Type B pancreatic cell (in vitro differentiated cells): ENCODE data around the gene NANS. TPM values are rescaled to one million over a fixed set of nuclear protein-coding genes. Genes with fewer than 3 reads are reported as not detected.
A peak's percentile ranks its signal among the peaks of the same experiment; 100 is the strongest.
"Not testable (repeated sequence)": the region's sequence is repeated elsewhere in the genome, so short reads cannot be mapped to it uniquely, and the experiment has no call there.

Experiments used
- DNase-seq: peaks from one replicate; pipeline ENCODE4 v3.0.0; 2021; ENCODE audit warnings: mixed read lengths; ENCODE audit not compliant: unreplicated experiment; ENCODE audit errors: extremely low spot score
- H3K27ac Mint-ChIP-seq: 2 replicates; pipeline ENCODE4 v1.8.0; 2021; ENCODE audit warnings: mild to moderate bottlenecking, mixed read lengths
- H3K27me3 Mint-ChIP-seq: 2 replicates; pipeline ENCODE4 v1.8.0; 2021; ENCODE audit warnings: mixed read lengths
- H3K36me3 Mint-ChIP-seq: 2 replicates; pipeline ENCODE4 v1.8.0; 2021; ENCODE audit warnings: mixed read lengths
- H3K4me1 Mint-ChIP-seq: one replicate; pipeline ENCODE4 v1.8.0; 2021; ENCODE audit warnings: mixed read lengths; ENCODE audit not compliant: unreplicated experiment
- H3K4me3 Mint-ChIP-seq: 2 replicates; pipeline ENCODE4 v1.8.0; 2021; ENCODE audit warnings: mild to moderate bottlenecking, mixed read lengths
- H3K9me3 Mint-ChIP-seq: 2 replicates; pipeline ENCODE4 v1.8.0; 2021; ENCODE audit warnings: mixed read lengths
- total RNA-seq: library from RNA; stranded (reverse); gene quantifications from 2 replicates; pipeline ENCODE4 v1.2.1, GENCODE V29; 2021; ENCODE audit warnings: low replicate concordance
- TF ChIP-seq, protein P1 (sequence below): fragments of 200-600 bp; sonication (generic); conservative IDR thresholded peaks from 2 replicates; pipeline ENCODE4 v1.5.0; 2021; ENCODE audit warnings: antibody characterized with exemption, mild to moderate bottlenecking

NANS gene
- total RNA-seq, 1 donor from 2014 or later: 44.6 TPM

DNA sequence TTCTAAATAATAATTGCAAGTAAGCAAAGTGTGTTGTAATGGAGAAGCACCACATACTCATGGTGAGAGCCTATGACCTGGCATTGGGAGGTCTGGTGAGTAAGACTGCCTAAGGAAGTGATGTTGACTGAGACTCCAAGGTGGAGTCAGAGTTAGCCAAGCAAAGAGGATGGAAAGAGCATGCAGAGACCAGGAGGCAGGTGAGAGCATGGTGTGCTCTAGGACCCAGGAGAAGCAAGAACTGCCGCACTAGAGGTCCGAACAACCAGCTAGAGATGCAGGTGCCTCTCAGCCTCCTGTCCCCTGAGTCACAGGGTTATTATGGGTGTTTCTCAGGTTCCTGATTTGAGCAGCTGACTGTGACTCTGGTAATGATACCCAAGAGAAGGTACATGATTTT lies 46.1 kb upstream of the NANS start:
- H3K27me3 Mint-ChIP-seq: no peaks in the 10 kb centered on the region
- H3K4me1 Mint-ChIP-seq: no peaks in the 10 kb centered on the region
- TF ChIP-seq, protein P1, sequence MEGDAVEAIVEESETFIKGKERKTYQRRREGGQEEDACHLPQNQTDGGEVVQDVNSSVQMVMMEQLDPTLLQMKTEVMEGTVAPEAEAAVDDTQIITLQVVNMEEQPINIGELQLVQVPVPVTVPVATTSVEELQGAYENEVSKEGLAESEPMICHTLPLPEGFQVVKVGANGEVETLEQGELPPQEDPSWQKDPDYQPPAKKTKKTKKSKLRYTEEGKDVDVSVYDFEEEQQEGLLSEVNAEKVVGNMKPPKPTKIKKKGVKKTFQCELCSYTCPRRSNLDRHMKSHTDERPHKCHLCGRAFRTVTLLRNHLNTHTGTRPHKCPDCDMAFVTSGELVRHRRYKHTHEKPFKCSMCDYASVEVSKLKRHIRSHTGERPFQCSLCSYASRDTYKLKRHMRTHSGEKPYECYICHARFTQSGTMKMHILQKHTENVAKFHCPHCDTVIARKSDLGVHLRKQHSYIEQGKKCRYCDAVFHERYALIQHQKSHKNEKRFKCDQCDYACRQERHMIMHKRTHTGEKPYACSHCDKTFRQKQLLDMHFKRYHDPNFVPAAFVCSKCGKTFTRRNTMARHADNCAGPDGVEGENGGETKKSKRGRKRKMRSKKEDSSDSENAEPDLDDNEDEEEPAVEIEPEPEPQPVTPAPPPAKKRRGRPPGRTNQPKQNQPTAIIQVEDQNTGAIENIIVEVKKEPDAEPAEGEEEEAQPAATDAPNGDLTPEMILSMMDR: no peak
- H3K4me3 Mint-ChIP-seq: no peak overlapping the region
- no peak overlapping the region for H3K27ac Mint-ChIP-seq
- peak; percentile 16 for DNase-seq
- H3K36me3 Mint-ChIP-seq: peaks cover 35% of the 10 kb centered on the region
- H3K9me3 Mint-ChIP-seq: no peaks in the 10 kb centered on the region

DNA sequence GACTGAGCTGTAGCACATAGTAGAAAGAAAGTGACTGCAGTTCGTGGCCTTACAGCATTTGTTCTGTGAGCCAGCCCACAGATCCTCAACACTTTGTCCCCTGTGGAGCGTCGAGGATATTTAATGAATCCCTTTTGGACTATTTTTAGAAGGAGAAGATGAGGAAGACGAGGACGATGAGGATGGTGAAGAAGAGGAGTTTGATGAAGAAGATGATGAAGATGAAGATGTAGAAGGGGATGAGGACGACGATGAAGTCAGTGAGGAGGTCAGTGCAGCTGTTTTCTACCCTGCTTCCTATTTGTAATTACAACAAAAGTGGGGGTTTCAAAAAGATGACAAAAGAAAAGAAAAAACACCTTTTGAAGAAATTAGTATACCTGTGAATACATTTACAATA lies 45.4 kb upstream of the NANS start:
- H3K4me1 Mint-ChIP-seq: no peaks in the 10 kb centered on the region
- no peak for DNase-seq
- peaks cover 41% of the 10 kb centered on the region for H3K36me3 Mint-ChIP-seq
- TF ChIP-seq, protein P1: no peak
- no peaks in the 10 kb centered on the region for H3K27me3 Mint-ChIP-seq
- H3K27ac Mint-ChIP-seq: no peak overlapping the region
- no peak overlapping the region for H3K4me3 Mint-ChIP-seq
- no peaks in the 10 kb centered on the region for H3K9me3 Mint-ChIP-seq

DNA sequence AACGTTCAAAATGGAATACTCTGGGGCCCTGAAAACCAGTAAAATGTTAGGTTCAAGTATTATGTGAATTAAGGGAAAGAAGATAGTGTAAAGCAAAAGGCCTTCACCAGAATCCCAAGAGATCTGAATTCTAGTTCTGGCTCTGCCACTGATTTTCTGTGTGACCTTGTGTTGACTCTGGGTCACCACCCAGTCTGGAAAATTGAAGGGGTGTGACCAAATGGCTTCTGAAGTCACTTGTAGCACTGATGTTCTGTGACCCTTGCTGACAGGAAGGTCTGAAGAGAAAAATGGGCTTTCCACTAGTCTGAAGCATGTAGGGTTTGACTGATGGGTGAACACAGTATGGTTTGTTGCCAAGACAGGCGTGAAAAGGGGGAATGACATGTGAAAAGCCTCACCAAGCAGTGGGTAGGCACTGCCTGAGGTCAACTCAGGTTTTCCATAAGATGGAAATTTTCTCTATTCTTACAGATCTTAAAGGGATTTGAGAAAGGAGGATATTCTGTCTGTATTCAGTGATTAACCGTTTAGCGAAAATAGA lies 40.3 kb upstream of the NANS start:
- Mint-ChIP-seq H3K36me3 (peaks cover 34% of the 10 kb centered on the region), H3K4me3 (no peak overlapping the region), H3K27ac (no peak overlapping the region), H3K27me3 (no peaks in the 10 kb centered on the region), H3K9me3 (no peaks in the 10 kb centered on the region), H3K4me1 (no peaks in the 10 kb centered on the region)
- DNase-seq: peak; percentile 22
- TF ChIP-seq, protein P1: no peak

DNA sequence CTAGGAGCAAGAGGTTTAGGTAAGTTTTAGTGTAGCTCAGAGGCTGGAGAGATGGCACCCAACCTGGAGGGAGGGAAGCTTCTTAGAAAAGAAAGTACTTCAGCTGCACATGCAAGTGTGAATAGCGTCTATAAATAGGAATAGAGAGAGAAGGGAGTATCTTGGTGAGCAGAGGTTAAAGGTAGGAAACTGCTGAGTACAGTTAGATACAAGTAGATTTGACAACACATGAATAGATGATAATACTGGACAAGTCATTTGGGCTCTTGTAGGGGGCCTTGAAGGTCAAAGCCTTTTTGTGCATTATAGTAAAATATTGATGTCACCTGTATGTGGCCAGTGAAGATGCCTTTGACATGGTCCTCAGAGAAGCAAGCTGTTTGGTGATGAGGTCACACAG lies 39.2 kb upstream of the NANS start:
- no peak overlapping the region for H3K4me3 Mint-ChIP-seq
- H3K36me3 Mint-ChIP-seq: peaks cover 29% of the 10 kb centered on the region
- TF ChIP-seq, protein P1: no peak
- no peaks in the 10 kb centered on the region for H3K27me3 Mint-ChIP-seq
- no peaks in the 10 kb centered on the region for H3K9me3 Mint-ChIP-seq
- DNase-seq: no peak
- H3K27ac Mint-ChIP-seq: no peak overlapping the region
- H3K4me1 Mint-ChIP-seq: no peaks in the 10 kb centered on the region

DNA sequence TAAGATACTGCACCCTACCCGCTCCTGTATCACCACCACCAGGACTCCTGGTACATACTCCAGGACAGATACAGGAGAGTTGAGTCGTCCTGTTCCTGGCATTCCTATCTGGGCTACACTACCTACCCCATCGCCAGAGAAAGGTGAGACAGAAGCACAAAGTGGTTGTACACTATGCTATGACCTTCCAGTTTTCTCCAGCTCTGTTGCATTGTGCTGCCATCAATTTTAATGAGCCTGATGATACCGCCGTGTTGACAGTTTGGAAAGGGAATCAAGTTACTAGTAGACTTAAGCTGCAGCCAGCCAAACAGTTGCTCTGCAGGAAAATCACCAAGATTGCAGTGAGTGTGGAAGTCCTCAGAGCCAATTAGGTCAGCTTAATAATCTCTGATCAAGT lies 38.2 kb upstream of the NANS start:
- H3K27me3 Mint-ChIP-seq: no peaks in the 10 kb centered on the region
- H3K9me3 Mint-ChIP-seq: no peaks in the 10 kb centered on the region
- H3K36me3 Mint-ChIP-seq: peaks cover 29% of the 10 kb centered on the region
- DNase-seq: peak; percentile 27
- no peak overlapping the region for H3K27ac Mint-ChIP-seq
- H3K4me3 Mint-ChIP-seq: no peak overlapping the region
- H3K4me1 Mint-ChIP-seq: no peaks in the 10 kb centered on the region
- TF ChIP-seq, protein P1: no peak

DNA sequence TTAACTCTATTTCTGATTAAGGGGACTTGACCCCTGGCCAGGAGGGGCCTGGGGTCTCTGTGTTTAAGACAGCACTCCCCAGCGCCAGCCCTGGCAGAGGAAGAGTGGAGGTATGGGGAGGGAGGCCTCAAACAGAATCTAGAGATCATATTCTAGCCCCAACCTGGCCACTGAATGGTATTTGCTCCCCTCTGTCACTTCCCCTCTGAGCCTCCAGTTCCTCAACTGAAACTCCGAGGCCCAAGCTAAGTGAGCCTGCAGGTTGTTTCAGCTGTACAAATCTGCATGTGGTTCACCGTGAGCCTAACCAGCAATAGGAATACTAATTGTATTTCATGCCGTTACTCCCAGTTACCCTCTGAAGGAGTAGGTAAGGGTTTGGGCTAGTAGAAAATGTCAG lies 37.4 kb upstream of the NANS start:
- peak; percentile 32 for DNase-seq
- Mint-ChIP-seq H3K9me3 (no peaks in the 10 kb centered on the region), H3K27me3 (no peaks in the 10 kb centered on the region), H3K36me3 (peaks cover 29% of the 10 kb centered on the region), H3K4me3 (no peak overlapping the region), H3K4me1 (no peaks in the 10 kb centered on the region), H3K27ac (no peak overlapping the region)
- TF ChIP-seq, protein P1: no peak

DNA sequence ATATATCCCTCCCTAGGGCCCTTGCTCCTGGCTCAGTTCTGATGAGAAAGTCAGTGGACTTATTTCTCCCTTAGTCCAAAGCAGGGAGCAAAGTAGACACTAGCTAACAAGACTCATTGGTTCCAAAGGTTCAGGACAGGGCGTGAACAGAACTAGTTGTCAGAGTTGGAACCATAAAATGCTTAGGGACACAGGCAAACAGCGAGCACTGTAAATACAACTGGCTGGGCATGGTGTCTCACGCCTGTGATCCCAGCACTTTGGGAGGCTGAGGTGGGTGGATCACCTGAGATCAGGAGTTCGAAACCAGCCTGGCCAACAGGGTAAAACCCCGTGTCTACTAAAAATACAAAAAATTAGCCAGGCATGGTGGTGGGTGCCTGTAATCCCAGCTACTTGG lies 36.7 kb upstream of the NANS start:
- not testable (repeated sequence) for H3K9me3 Mint-ChIP-seq, H3K27ac Mint-ChIP-seq, H3K27me3 Mint-ChIP-seq, H3K4me1 Mint-ChIP-seq, H3K4me3 Mint-ChIP-seq
- peak; percentile 18 for DNase-seq
- peaks cover 25% of the 10 kb centered on the region for H3K36me3 Mint-ChIP-seq
